Upper lobe of left lung (tissue), 4 donors: ENCODE data around the gene CUX1.

ENCODE experiments used
- POLR2A ChIP-seq, 4 donors: fragments of 450-650 bp; IDR thresholded peaks; one replicate each; pipeline ENCODE4 v1.5.1; 2016 to 2017; ENCODE audit warnings: antibody characterized with exemption in 4 of 4, mild to moderate bottlenecking in 2 of 4
- POLR2AphosphoS5 ChIP-seq, 2 donors: sonication (generic); formaldehyde crosslinking; IDR thresholded peaks; one replicate each; pipeline ENCODE4 v1.5.1; 2017; ENCODE audit warnings: antibody characterized with exemption in 2 of 2
- TF ChIP-seq, protein P1 (sequence below), 6 experiments: fragments of 450-650 bp in 4 of 6; fragments of 200-600 bp in 2 of 6; sonication (generic) in 2 of 6; IDR thresholded peaks; one replicate each; pipeline ENCODE4 v1.5.1; 2016 to 2019; ENCODE audit warnings: antibody characterized with exemption in 6 of 6

DNA sequence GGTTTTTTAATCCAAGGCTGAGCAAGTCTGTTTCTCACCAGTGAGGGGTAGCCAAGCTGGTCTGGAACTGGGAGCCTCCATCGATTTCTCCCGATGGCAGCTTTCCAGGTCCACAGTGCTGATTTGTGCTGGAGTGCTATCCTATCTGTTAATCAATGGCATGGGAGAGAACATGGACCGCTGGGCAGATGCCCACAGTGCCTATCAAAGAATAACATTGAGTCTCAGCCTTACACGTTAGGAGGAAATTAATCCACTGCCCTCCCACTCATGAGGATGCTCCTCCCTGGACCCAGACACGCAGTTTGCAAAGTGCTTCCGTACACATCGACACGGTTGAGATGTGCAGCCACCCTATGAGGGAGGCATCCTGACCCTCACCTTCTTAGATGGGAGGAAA is 36.0 kb upstream of the CUX1 start:
- TF ChIP-seq, protein P1, sequence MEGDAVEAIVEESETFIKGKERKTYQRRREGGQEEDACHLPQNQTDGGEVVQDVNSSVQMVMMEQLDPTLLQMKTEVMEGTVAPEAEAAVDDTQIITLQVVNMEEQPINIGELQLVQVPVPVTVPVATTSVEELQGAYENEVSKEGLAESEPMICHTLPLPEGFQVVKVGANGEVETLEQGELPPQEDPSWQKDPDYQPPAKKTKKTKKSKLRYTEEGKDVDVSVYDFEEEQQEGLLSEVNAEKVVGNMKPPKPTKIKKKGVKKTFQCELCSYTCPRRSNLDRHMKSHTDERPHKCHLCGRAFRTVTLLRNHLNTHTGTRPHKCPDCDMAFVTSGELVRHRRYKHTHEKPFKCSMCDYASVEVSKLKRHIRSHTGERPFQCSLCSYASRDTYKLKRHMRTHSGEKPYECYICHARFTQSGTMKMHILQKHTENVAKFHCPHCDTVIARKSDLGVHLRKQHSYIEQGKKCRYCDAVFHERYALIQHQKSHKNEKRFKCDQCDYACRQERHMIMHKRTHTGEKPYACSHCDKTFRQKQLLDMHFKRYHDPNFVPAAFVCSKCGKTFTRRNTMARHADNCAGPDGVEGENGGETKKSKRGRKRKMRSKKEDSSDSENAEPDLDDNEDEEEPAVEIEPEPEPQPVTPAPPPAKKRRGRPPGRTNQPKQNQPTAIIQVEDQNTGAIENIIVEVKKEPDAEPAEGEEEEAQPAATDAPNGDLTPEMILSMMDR (IDR thresholded peaks at IDR 0.05): no peak
- TF ChIP-seq POLR2A (IDR thresholded peaks at IDR 0.05) (no peak), POLR2AphosphoS5 (IDR thresholded peaks at IDR 0.05) (no peak)
